Suprapubic skin (tissue), 3 donors: ENCODE results near the gene AGBL1.

Experiments used
- CTCF ChIP-seq, 2 donors: fragments of 200-600 bp in 1 of 2; fragments of 450-650 bp in 1 of 2; sonication (generic) in 1 of 2; IDR thresholded peaks; one replicate each; pipeline ENCODE4 v1.5.1; 2016 to 2019; ENCODE audit warnings: antibody characterized with exemption in 2 of 2, mild to moderate bottlenecking in 1 of 2, moderate library complexity in 1 of 2
- POLR2A ChIP-seq, 2 donors: fragments of 450-650 bp; IDR thresholded peaks; one replicate each; pipeline ENCODE4 v1.6.1; 2017; ENCODE audit warnings: antibody characterized with exemption in 2 of 2, mild to moderate bottlenecking in 2 of 2, moderate library complexity in 2 of 2

GRCh38 chr15:86295511-86295910 is 215.8 kb downstream of the AGBL1 start:
- no peak for TF ChIP-seq CTCF (IDR thresholded peaks at IDR 0.05)
- TF ChIP-seq POLR2A (IDR thresholded peaks at IDR 0.05), result no peak
